Naive thymus-derived CD4-positive, alpha-beta T cell (primary cell): ENCODE measurements around the gene HENMT1. TPM values are rescaled to one million over a fixed set of nuclear protein-coding genes. Genes with fewer than 3 reads are reported as not detected.

Source experiments
- ATAC-seq: fragments of 150-1000 bp; cut with Tn5 transposase; 2 replicates; pipeline ENCODE4 v1.10.0; 2021; ENCODE audit warnings: mild to moderate bottlenecking, moderate library complexity
- CTCF ChIA-PET: fragments of 350-600 bp; sonication (Branson Sonifier 250); formaldehyde crosslinking; loops from one replicate; lab custom pipeline; 2021; ENCODE audit warnings: antibody characterized with exemption; lab: Charles Lee
- POLR2A ChIA-PET: fragments of 350-600 bp; sonication (Branson Sonifier 250); formaldehyde crosslinking; loops from one replicate; lab custom pipeline; 2021; ENCODE audit warnings: antibody characterized with exemption, inconsistent platforms; lab: Charles Lee
- DNase-seq, 9 donors: peaks; one replicate each; pipeline versions ENCODE4 v3.0.0 to v3.0.0-alpha.2; 2020 to 2022; ENCODE audit warnings: mixed read lengths in 1 of 9
- H3K27ac ChIP-seq: one replicate; pipeline ENCODE4 v1.7.0; 2013; ENCODE audit warnings: mild to moderate bottlenecking, low read depth, low read length, moderate library complexity
- H3K27me3 ChIP-seq, 2 donors: one replicate each; pipeline ENCODE4 v1.7.0; 2013; ENCODE audit warnings: low read length in 2 of 2, mild to moderate bottlenecking in 2 of 2, moderate library complexity in 2 of 2; ENCODE audit not compliant: control insufficient read depth in 2 of 2, insufficient read depth in 2 of 2
- H3K36me3 ChIP-seq, 3 experiments: 1 replicate in 2 of 3; 2 replicates in 1 of 3; pipeline ENCODE4 v1.7.0; 2013; ENCODE audit warnings: low read length in 3 of 3, mild to moderate bottlenecking in 3 of 3, moderate library complexity in 1 of 3; ENCODE audit not compliant: insufficient read depth in 3 of 3, control insufficient read depth in 2 of 3
- H3K4me1 ChIP-seq, 2 donors: one replicate each; pipeline ENCODE4 v1.7.0; 2013; ENCODE audit warnings: low read length in 2 of 2, mild to moderate bottlenecking in 2 of 2, moderate library complexity in 1 of 2; ENCODE audit not compliant: control insufficient read depth in 2 of 2, insufficient read depth in 2 of 2
- H3K4me3 ChIP-seq: 2 replicates; pipeline ENCODE4 v1.7.0; 2013; ENCODE audit warnings: mild to moderate bottlenecking, low read length
- H3K9me3 ChIP-seq, 3 experiments: 1 replicate in 2 of 3; 2 replicates in 1 of 3; pipeline ENCODE4 v1.7.0; 2013; ENCODE audit warnings: low read length in 3 of 3; ENCODE audit not compliant: control insufficient read depth in 2 of 3
- H3K27ac Mint-ChIP-seq, 9 donors: one replicate each; pipeline ENCODE4 v1.8.0; 2020 to 2022; ENCODE audit warnings: mixed read lengths in 9 of 9, mild to moderate bottlenecking in 8 of 9, moderate library complexity in 5 of 9, inconsistent platforms in 2 of 9
- H3K27me3 Mint-ChIP-seq, 5 donors: one replicate each; pipeline ENCODE4 v1.8.0; 2021 to 2022; ENCODE audit warnings: mixed read lengths in 5 of 5, mild to moderate bottlenecking in 1 of 5
- H3K36me3 Mint-ChIP-seq, 5 donors: one replicate each; pipeline ENCODE4 v1.8.0; 2020 to 2022; ENCODE audit warnings: mixed read lengths in 5 of 5, mild to moderate bottlenecking in 3 of 5, inconsistent platforms in 1 of 5
- H3K4me1 Mint-ChIP-seq, 7 donors: one replicate each; pipeline ENCODE4 v1.8.0; 2020 to 2022; ENCODE audit warnings: mixed read lengths in 7 of 7, mild to moderate bottlenecking in 3 of 7, inconsistent platforms in 1 of 7
- H3K4me3 Mint-ChIP-seq, 10 donors: one replicate each; pipeline ENCODE4 v1.8.0; 2020 to 2022; ENCODE audit warnings: mild to moderate bottlenecking in 10 of 10, mixed read lengths in 10 of 10, moderate library complexity in 6 of 10, inconsistent platforms in 2 of 10
- H3K9me3 Mint-ChIP-seq, 11 donors: one replicate each; pipeline ENCODE4 v1.8.0; 2020 to 2022; ENCODE audit warnings: mixed read lengths in 11 of 11, mild to moderate bottlenecking in 4 of 11, inconsistent platforms in 1 of 11, moderate library complexity in 1 of 11
- intact Hi-C, 2 donors: fragments of 100-400 bp; cut with micrococcal nuclease; formaldehyde crosslinking; loops; one replicate each; pipeline ENCODE4 v1.15.1; 2023
- polyA plus RNA-seq, 2 donors: library from polyadenylated mRNA; unstranded; fragments of 300-500 nt; fragmentation: Illumina TruSeq; gene quantifications; one replicate each; pipeline ENCODE4 v1.2.3, GENCODE V29; 2021
- total RNA-seq, 6 experiments: library from RNA in 5 of 6; stranded (reverse) in 5 of 6; gene quantifications; 1 replicate in 5 of 6; 2 replicates in 1 of 6; pipeline ENCODE4 v1.2.3 and lab custom pipeline; 2021 to 2026

Gene HENMT1
- total and polyA plus RNA-seq, 7 experiments from 2014 or later = 5.8 to 22.2 (median 13.8) TPM

GRCh38 chr1:108605633-108606032 lies 55.3 kb downstream of the HENMT1 start:
- Histone ChIP-seq H3K9me3 (no peaks in the 10 kb centered on the region), H3K36me3 (peaks cover 0 to 14% (median 5%) of the 10 kb centered on the region in 3 experiments), H3K4me3 (no peak overlapping the region), H3K4me1 (no peaks in the 10 kb centered on the region), H3K27ac (no peak overlapping the region), H3K27me3 (no peaks in the 10 kb centered on the region)
- H3K4me1 Mint-ChIP-seq = peaks cover 0 to 6% (median 0%) of the 10 kb centered on the region in 7 donors
- CTCF ChIA-PET = no interaction called here
- ATAC-seq (no peak), DNase-seq (no peak)
- no peaks in the 10 kb centered on the region for H3K27me3 Mint-ChIP-seq
- H3K36me3 Mint-ChIP-seq = peaks cover 0 to 35% (median 18%) of the 10 kb centered on the region in 5 donors
- no peak overlapping the region for H3K27ac Mint-ChIP-seq
- no peak overlapping the region for H3K4me3 Mint-ChIP-seq
- intact Hi-C loops = loop anchor here in 1 of 2 donors (5.0 kb wide), 1 partner anchor 33 kb away; no protein-coding TSS in a partner anchor
- POLR2A ChIA-PET = no interaction called here
- H3K9me3 Mint-ChIP-seq = no peaks in the 10 kb centered on the region

- Histone ChIP-seq H3K4me1 (no peaks in the 10 kb centered on the region), H3K36me3 (peaks cover 0 to 14% (median 8%) of the 10 kb centered on the region in 3 experiments), H3K27me3 (no peaks in the 10 kb centered on the region), H3K4me3 (no peak overlapping the region), H3K27ac (no peak overlapping the region), H3K9me3 (no peaks in the 10 kb centered on the region)
- DNase-seq (no peak), ATAC-seq (no peak)
- H3K9me3 Mint-ChIP-seq = no peaks in the 10 kb centered on the region
- H3K27me3 Mint-ChIP-seq = no peaks in the 10 kb centered on the region
- ChIA-PET POLR2A (no interaction called here), CTCF (no interaction called here)
- H3K4me1 Mint-ChIP-seq = peaks cover 0 to 4% (median 4%) of the 10 kb centered on the region in 7 donors
- H3K4me3 Mint-ChIP-seq = no peak overlapping the region
- intact Hi-C loops = no loop called here
- no peak overlapping the region for H3K27ac Mint-ChIP-seq
- peaks cover 0 to 22% (median 9%) of the 10 kb centered on the region in 5 donors for H3K36me3 Mint-ChIP-seq
Measured at GRCh38 chr1:108601708-108602410, 59.0 kb downstream of the HENMT1 start.

GRCh38 chr1:108600504-108600903 lies 60.4 kb downstream of the HENMT1 start:
- H3K4me1 ChIP-seq = no peaks in the 10 kb centered on the region
- intact Hi-C loops = no loop called here
- Mint-ChIP-seq H3K36me3 (peaks cover 0 to 20% (median 9%) of the 10 kb centered on the region in 5 donors), H3K4me1 (peaks cover 0 to 9% (median 4%) of the 10 kb centered on the region in 7 donors), H3K27me3 (no peaks in the 10 kb centered on the region), H3K9me3 (no peaks in the 10 kb centered on the region), H3K4me3 (no peak overlapping the region), H3K27ac (no peak overlapping the region)
- no peak overlapping the region for H3K27ac ChIP-seq
- no peak overlapping the region for H3K4me3 ChIP-seq
- H3K9me3 ChIP-seq = no peaks in the 10 kb centered on the region
- ATAC-seq (no peak), DNase-seq (no peak)
- no peaks in the 10 kb centered on the region for H3K27me3 ChIP-seq
- H3K36me3 ChIP-seq = peaks cover 0 to 14% (median 8%) of the 10 kb centered on the region in 3 experiments
- ChIA-PET CTCF (no interaction called here), POLR2A (no interaction called here)

GRCh38 chr1:108598340-108598739 lies 62.6 kb downstream of the HENMT1 start:
- H3K4me3 Mint-ChIP-seq = no peak overlapping the region
- peaks cover 0 to 15% (median 7%) of the 10 kb centered on the region in 7 donors for H3K4me1 Mint-ChIP-seq
- no peak overlapping the region for H3K4me3 ChIP-seq
- H3K36me3 Mint-ChIP-seq = peaks cover 0 to 16% (median 4%) of the 10 kb centered on the region in 5 donors
- DNase-seq = no peak
- ChIA-PET CTCF (no interaction called here), POLR2A (no interaction called here)
- no peaks in the 10 kb centered on the region for H3K9me3 Mint-ChIP-seq
- ATAC-seq = no peak
- intact Hi-C loops = no loop called here
- no peaks in the 10 kb centered on the region for H3K27me3 Mint-ChIP-seq
- no peaks in the 10 kb centered on the region for H3K4me1 ChIP-seq
- no peak overlapping the region for H3K27ac ChIP-seq
- no peak overlapping the region for H3K27ac Mint-ChIP-seq
- no peaks in the 10 kb centered on the region for H3K27me3 ChIP-seq
- H3K9me3 ChIP-seq = no peaks in the 10 kb centered on the region
- peaks cover 0 to 14% (median 8%) of the 10 kb centered on the region in 3 experiments for H3K36me3 ChIP-seq

Other genes starting within 250 kb of the HENMT1 start
- under 1 TPM in 1 of 5 experiments, not detected in 4; 0.27 TPM for gene NBPF6, start 210.8 kb downstream of the HENMT1 start, total RNA-seq
- not detected for gene NBPF6, start 210.8 kb downstream of the HENMT1 start, polyA plus RNA-seq
- gene EEIG2, start 101.0 kb downstream of the HENMT1 start, total RNA-seq = 10 to 100 TPM in 3 of 5 experiments, 1 to 10 TPM in 2; 7.8 to 15.9 (median 10.9) TPM
- gene EEIG2, start 101.0 kb downstream of the HENMT1 start, polyA plus RNA-seq = under 1 TPM; 0.72 to 0.76 TPM
- 100 to 1,000 TPM in 4 of 5 experiments, 10 to 100 TPM in 1; 85.5 to 136 (median 118) TPM for gene PRPF38B, start 31.2 kb upstream of the HENMT1 start, total RNA-seq
- gene PRPF38B, start 31.2 kb upstream of the HENMT1 start, polyA plus RNA-seq = 10 to 100 TPM; 21.6 to 22.2 TPM
- gene FNDC7, start 51.8 kb upstream of the HENMT1 start, total RNA-seq = under 1 TPM in 2 of 5 experiments, not detected in 3; 0.13 to 0.22 TPM
- not detected for gene FNDC7, start 51.8 kb upstream of the HENMT1 start, polyA plus RNA-seq
- gene STXBP3, start 85.6 kb upstream of the HENMT1 start, total RNA-seq = 10 to 100 TPM; 46.8 to 75.2 (median 54.0) TPM
- 10 to 100 TPM; 38.3 to 47.8 TPM for gene STXBP3, start 85.6 kb upstream of the HENMT1 start, polyA plus RNA-seq
- not detected for gene AKNAD1, start 196.0 kb upstream of the HENMT1 start, total RNA-seq
- not detected for gene AKNAD1, start 196.0 kb upstream of the HENMT1 start, polyA plus RNA-seq
- gene GPSM2, start 215.9 kb upstream of the HENMT1 start, total RNA-seq = 10 to 100 TPM in 1 of 5 experiments, 1 to 10 TPM in 1, under 1 TPM in 3; 0.38 to 24.7 (median 0.41) TPM
- gene GPSM2, start 215.9 kb upstream of the HENMT1 start, polyA plus RNA-seq = 1 to 10 TPM in 1 of 2 donors, under 1 TPM in 1; 0.15 to 1.5 TPM